ENCODE data around the gene LTA4H.
"Not testable (repeated sequence)": the region's sequence is repeated elsewhere in the genome, so short reads cannot be mapped to it uniquely, and the experiment has no call there.

The LTA4H gene

DNA sequence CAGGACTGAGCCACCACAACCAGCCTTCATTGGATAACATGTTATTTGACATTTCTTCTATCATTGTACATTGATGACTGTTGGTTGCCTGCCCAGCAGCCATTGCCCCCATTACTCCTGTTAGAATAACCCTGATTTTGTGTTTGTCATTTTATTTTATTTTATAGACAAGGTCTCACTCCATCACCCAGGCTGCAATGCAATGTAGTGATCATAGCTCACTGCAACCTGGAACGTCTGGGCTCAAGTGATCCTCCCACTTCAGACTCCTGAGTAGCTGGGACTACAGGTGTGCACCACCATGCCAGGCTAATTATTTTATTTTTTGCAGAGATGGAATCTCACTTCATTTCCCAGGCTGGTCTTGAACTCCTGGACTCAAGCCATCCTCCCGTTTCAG, 33.2 kb upstream of the LTA4H start:
- Histone ChIP-seq H3K9ac (ENCODE audit: low read length) (no peak overlapping the region), H3K4me3 (ENCODE audit: low read length) (no peak overlapping the region), H3K27me3 (ENCODE audit: control insufficient read depth, insufficient read depth, low read length) (no peaks in the 10 kb centered on the region), H3K36me3 (ENCODE audit: control insufficient read depth, insufficient read depth, low read length) (no peaks in the 10 kb centered on the region), H3K4me1 (ENCODE audit: control insufficient read depth, insufficient read depth, low read length) (no peaks in the 10 kb centered on the region), H3K27ac (ENCODE audit: low read depth, low read length) (no peak overlapping the region)

DNA sequence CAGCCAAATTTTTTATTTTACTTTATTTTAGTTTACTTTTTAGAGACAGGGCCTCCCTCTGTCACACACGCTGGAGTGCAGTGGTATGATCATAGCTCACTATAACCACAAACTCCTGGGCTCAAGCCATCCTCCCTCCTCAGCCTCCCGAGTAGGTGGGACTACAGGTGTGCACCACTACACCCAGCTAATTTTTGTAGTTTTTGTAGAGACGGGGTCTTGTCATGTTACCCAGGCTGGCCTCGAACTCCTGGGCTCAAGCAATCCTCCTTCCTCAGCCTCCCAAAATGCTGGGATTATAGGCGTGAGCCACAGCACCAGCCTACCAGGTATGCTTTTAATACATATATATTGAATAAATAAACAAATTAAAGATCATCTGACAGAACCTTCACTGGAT, 32.7 kb upstream of the LTA4H start:
- H3K27ac ChIP-seq (ENCODE audit: low read depth, low read length), result no peak overlapping the region

DNA sequence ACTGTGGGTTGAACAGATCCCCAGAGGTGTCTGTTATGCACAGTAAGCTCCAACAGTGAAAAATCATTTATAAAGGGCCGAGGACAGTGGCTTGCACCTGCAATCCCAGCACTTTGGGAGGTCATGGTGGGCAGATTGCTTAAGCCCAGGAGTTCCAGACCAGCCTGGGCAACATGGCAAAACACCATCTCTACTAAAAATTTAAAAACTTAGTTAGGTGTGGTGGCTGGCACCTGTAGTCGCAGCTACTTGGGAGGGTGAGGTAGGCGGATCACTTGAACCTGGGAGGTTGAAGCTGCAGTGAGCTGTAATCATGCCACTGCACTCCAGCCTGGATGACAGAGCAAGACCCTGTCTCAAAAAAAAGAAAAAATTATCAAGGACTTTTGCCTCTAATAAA, 30.4 kb upstream of the LTA4H start:
- not testable (repeated sequence) for H3K4me1 ChIP-seq (ENCODE audit: control insufficient read depth, insufficient read depth, low read length)

More for the DNA sequence above, 32.7 kb upstream of the LTA4H start:
- no peaks in the 10 kb centered on the region for H3K27me3 ChIP-seq (ENCODE audit: control insufficient read depth, insufficient read depth, low read length)
- no peak overlapping the region for H3K4me3 ChIP-seq (ENCODE audit: low read length)
- H3K36me3 ChIP-seq (ENCODE audit: control insufficient read depth, insufficient read depth, low read length), result no peaks in the 10 kb centered on the region
- H3K4me1 ChIP-seq (ENCODE audit: control insufficient read depth, insufficient read depth, low read length), result no peaks in the 10 kb centered on the region
- H3K9ac ChIP-seq (ENCODE audit: low read length), result no peak overlapping the region

DNA sequence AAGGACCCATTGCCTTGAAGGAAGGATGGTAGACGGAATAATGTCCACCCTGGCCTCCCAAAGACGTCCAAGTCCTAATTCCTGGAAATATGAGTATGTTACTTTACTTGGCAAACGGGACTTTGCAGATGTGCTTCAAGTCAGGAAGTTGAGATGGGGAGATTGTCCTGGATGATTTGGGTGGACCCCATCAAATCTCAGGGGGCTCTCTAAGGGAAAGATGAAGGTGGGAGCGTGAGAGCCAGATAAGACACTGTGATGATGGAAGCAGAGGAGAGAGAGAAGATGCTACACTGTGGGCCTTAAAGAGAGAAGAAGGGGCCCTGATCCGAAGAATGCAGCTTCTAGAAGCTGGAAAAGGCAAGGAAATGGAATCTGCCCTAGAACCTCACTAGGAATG, 29.6 kb upstream of the LTA4H start:
- Histone ChIP-seq H3K9ac (ENCODE audit: low read length) (no peak overlapping the region), H3K4me1 (ENCODE audit: control insufficient read depth, insufficient read depth, low read length) (no peaks in the 10 kb centered on the region), H3K36me3 (ENCODE audit: control insufficient read depth, insufficient read depth, low read length) (no peaks in the 10 kb centered on the region), H3K4me3 (ENCODE audit: low read length) (no peak overlapping the region), H3K27ac (ENCODE audit: low read depth, low read length) (no peak overlapping the region), H3K27me3 (ENCODE audit: control insufficient read depth, insufficient read depth, low read length) (no peaks in the 10 kb centered on the region)

More for the DNA sequence above, 30.4 kb upstream of the LTA4H start:
- not testable (repeated sequence) for H3K27me3 ChIP-seq (ENCODE audit: control insufficient read depth, insufficient read depth, low read length); H3K27ac ChIP-seq (ENCODE audit: low read depth, low read length); H3K9ac ChIP-seq (ENCODE audit: low read length); H3K36me3 ChIP-seq (ENCODE audit: control insufficient read depth, insufficient read depth, low read length); H3K4me3 ChIP-seq (ENCODE audit: low read length)

DNA sequence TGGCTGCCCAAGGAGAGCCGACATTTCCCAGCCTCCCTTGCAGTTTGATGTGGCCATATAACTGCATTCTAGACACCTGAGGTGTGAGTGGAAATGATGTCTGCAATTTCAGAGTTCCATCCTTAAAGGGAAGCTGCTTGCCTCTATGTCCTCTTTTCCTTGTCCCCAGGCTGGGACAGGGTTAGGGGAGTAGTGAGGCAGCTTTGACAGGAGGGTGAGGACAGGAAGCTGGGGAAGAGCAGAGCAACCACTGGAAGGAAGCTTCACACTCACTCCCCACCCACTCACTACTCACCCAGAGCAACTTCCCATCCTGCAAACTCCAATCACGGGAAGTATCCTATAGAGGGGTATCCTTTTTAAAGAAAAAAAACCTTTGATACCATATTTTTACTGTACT, 28.9 kb upstream of the LTA4H start:
- H3K36me3 ChIP-seq (ENCODE audit: control insufficient read depth, insufficient read depth, low read length), result no peaks in the 10 kb centered on the region
- H3K27me3 ChIP-seq (ENCODE audit: control insufficient read depth, insufficient read depth, low read length), result no peaks in the 10 kb centered on the region
- H3K27ac ChIP-seq (ENCODE audit: low read depth, low read length), result no peak overlapping the region
- no peaks in the 10 kb centered on the region for H3K4me1 ChIP-seq (ENCODE audit: control insufficient read depth, insufficient read depth, low read length)
- H3K9ac ChIP-seq (ENCODE audit: low read length), result no peak overlapping the region
- no peak overlapping the region for H3K4me3 ChIP-seq (ENCODE audit: low read length)

DNA sequence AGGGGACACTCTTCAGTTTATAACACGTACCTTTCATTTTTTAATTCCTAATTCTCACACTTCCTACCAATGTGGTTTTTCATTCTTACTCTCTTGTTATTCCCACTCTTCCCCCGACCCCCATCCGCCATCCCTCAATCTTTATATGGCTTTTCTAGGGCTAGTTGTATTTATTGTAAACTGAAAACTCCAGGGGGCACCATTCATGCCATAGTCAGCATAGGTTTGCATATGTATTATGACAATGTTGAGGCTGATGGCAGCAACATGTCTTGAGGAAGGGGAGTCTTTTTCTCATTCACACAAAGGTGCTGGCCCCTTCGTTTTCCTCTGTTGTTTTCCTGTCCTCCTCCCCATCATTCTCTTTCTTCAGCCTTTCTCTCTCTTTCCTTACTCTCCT, 27.7 kb upstream of the LTA4H start:
- no peak overlapping the region for H3K4me3 ChIP-seq (ENCODE audit: low read length)
- H3K27me3 ChIP-seq (ENCODE audit: control insufficient read depth, insufficient read depth, low read length), result no peaks in the 10 kb centered on the region
- H3K36me3 ChIP-seq (ENCODE audit: control insufficient read depth, insufficient read depth, low read length), result no peaks in the 10 kb centered on the region
- no peaks in the 10 kb centered on the region for H3K4me1 ChIP-seq (ENCODE audit: control insufficient read depth, insufficient read depth, low read length)
- H3K9ac ChIP-seq (ENCODE audit: low read length), result no peak overlapping the region
- H3K27ac ChIP-seq (ENCODE audit: low read depth, low read length), result no peak overlapping the region

DNA sequence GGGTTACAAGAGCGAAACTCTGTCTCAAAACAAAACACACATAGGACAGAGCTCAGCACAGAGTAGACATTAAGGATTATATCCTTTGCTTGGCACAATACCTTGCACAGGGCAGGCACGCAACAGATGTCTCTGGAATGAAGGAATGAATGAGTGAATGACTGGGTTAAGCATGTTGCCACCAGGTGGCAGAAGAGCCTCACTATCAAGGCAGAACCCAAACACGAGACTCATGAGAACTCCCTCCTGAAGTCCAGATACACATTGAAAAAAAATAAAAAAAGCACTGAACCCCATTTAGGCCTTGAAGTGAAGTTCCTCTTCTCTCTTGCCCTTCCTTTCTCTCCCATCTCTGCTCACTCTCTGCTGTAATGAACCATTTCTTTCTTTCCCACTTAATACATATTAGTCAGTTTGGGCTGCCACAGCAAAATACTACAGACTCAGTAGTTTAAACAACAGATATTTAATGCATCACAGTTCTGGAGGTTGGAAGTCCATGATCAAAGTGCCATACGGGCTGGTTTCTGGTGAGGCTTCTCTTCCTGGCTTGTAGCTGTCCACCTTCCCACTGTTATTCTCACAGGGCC, 26.6 kb upstream of the LTA4H start:
- Histone ChIP-seq H3K27me3 (ENCODE audit: control insufficient read depth, insufficient read depth, low read length) (no peaks in the 10 kb centered on the region), H3K27ac (ENCODE audit: low read depth, low read length) (no peak overlapping the region), H3K36me3 (ENCODE audit: control insufficient read depth, insufficient read depth, low read length) (no peaks in the 10 kb centered on the region), H3K4me1 (ENCODE audit: control insufficient read depth, insufficient read depth, low read length) (no peaks in the 10 kb centered on the region), H3K9ac (ENCODE audit: low read length) (no peak overlapping the region), H3K4me3 (ENCODE audit: low read length) (no peak overlapping the region)

DNA sequence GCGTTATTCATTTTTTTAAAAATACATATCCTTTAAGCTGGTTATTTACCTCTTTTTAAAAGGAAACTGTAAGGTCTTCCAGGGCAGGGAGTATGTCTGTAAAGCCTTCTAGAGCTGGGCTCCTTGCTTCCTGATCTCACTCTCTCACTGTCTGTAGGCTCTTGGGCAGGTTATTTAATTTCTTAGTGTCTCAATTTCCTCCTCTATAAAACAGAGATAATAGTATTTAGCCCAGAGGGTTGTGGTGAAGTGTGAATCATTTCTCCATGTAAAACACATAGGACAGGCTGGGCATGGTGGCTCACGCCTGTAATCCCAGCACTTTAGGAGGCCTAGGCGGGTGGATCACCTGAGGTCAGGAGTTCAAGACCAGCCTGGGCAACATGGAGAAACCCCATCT, 25.9 kb upstream of the LTA4H start:
- H3K27me3 ChIP-seq (ENCODE audit: control insufficient read depth, insufficient read depth, low read length), result no peaks in the 10 kb centered on the region
- H3K9ac ChIP-seq (ENCODE audit: low read length), result no peak overlapping the region
- no peaks in the 10 kb centered on the region for H3K4me1 ChIP-seq (ENCODE audit: control insufficient read depth, insufficient read depth, low read length)
- H3K36me3 ChIP-seq (ENCODE audit: control insufficient read depth, insufficient read depth, low read length), result no peaks in the 10 kb centered on the region
- no peak overlapping the region for H3K27ac ChIP-seq (ENCODE audit: low read depth, low read length)
- H3K4me3 ChIP-seq (ENCODE audit: low read length), result no peak overlapping the region

DNA sequence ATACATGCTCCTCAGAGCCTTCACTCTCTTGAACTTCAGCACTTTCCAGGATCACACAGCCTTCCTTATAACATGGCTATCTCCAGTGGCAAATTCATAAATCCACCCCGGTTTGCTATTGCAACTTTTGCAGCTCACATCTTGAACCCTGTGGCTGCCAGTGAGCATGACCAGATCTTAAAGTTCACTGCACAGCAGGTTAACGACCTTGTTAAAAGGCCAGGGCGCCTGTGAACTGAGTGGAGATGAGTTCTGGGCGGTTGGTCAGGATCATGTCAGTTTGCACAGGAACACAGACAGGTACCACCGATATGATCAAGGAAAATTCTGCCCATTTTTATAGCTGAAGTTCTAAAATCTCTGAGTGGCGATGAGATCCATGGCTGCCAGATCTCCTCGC, 24.7 kb upstream of the LTA4H start:
- Histone ChIP-seq H3K27ac (ENCODE audit: low read depth, low read length) (no peak overlapping the region), H3K9ac (ENCODE audit: low read length) (no peak overlapping the region)

DNA sequence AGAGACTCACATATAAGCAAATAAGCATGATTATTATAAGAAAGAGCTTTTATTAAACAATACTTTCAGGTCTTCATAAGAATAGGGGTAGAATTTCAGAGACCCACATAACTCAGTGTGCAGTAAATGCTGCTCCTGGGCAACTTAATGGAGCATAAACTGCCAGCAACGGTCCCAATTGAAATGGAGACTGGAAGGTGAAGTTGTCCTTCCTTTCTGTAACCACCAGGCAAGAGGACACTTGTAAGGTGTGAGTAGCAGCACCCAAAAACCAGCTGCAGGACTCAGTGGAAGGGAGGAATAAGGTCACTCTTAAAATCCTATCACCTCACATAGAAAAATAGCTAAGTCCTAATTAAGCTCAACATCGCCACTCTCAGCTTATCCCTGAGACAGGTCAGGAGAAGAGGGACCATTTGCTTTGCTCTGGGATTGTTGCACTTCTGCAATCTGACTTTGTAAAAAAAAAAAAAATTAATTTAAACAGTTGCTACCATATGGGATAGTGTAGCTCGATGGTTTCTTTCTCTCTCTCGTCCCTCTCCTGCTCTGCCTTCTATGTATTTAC, 22.7 kb upstream of the LTA4H start:
- Histone ChIP-seq H3K36me3 (ENCODE audit: control insufficient read depth, insufficient read depth, low read length) (no peaks in the 10 kb centered on the region), H3K27me3 (ENCODE audit: control insufficient read depth, insufficient read depth, low read length) (no peaks in the 10 kb centered on the region), H3K27ac (ENCODE audit: low read depth, low read length) (no peak overlapping the region), H3K4me3 (ENCODE audit: low read length) (no peak overlapping the region), H3K9ac (ENCODE audit: low read length) (no peak overlapping the region), H3K4me1 (ENCODE audit: control insufficient read depth, insufficient read depth, low read length) (no peaks in the 10 kb centered on the region)

More for the DNA sequence above, 24.7 kb upstream of the LTA4H start:
- H3K27me3 ChIP-seq (ENCODE audit: control insufficient read depth, insufficient read depth, low read length), result no peaks in the 10 kb centered on the region
- no peaks in the 10 kb centered on the region for H3K36me3 ChIP-seq (ENCODE audit: control insufficient read depth, insufficient read depth, low read length)
- no peak overlapping the region for H3K4me3 ChIP-seq (ENCODE audit: low read length)
- no peaks in the 10 kb centered on the region for H3K4me1 ChIP-seq (ENCODE audit: control insufficient read depth, insufficient read depth, low read length)

DNA sequence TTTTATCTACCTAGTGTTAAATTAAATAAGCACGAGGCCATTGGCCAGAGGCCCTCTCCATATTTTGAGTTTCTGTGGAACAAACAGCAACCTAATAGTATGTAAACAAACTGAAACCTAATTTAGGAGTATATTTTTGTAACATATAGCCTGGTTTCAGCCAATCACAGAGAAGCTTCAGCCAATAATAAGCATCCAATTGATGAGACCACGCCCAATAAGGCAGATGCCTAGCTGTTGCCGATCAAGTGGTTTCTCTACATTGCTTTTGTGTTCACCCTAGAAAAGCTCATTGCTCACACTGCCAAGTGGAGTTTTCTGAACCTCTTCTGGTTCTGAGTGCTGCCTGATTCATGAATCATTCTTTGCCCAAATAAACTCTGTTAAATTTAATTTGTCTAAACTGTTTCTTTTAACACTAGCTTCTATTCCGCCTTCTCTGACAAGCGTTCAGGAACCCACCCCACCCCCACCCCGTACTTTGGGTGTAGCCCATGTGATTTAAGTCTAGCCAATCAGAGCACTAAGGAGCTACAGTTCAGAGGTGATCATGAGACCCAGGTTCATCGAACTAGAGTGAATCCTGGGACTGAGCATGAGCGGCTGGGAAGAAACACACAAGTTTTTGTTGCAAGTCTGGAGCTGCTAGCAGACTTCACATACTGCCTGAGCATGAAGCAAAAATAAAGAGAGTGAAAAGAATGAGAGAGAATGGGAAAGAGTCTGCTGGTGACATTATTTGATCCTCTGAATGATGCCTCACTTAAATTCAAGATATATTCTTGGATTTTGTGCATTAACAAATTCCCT, 21.5 kb upstream of the LTA4H start:
- Histone ChIP-seq H3K4me1 (ENCODE audit: control insufficient read depth, insufficient read depth, low read length) (no peaks in the 10 kb centered on the region), H3K9ac (ENCODE audit: low read length) (no peak overlapping the region), H3K4me3 (ENCODE audit: low read length) (no peak overlapping the region), H3K36me3 (ENCODE audit: control insufficient read depth, insufficient read depth, low read length) (no peaks in the 10 kb centered on the region), H3K27ac (ENCODE audit: low read depth, low read length) (no peak overlapping the region), H3K27me3 (ENCODE audit: control insufficient read depth, insufficient read depth, low read length) (no peaks in the 10 kb centered on the region)

DNA sequence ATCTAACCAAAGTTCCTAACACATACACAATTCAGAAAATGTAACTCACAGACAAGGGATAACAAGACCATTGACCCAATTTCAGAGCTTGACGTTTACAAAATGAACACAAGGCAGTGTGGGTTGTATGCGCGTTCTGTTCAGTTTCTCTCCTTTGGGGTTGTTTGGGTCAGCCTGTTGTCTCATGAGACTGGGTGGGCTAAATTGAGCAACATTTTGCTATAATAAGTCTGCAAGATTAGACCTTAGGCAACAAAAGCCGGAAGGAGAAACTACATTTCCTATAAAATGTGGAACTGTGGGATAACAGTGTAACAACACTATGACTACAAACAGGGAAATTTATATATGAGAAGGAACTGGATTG, 18.8 kb upstream of the LTA4H start:
- H3K4me1 ChIP-seq (ENCODE audit: control insufficient read depth, insufficient read depth, low read length), result no peaks in the 10 kb centered on the region
- H3K36me3 ChIP-seq (ENCODE audit: control insufficient read depth, insufficient read depth, low read length), result no peaks in the 10 kb centered on the region
- no peak overlapping the region for H3K9ac ChIP-seq (ENCODE audit: low read length)
- H3K27me3 ChIP-seq (ENCODE audit: control insufficient read depth, insufficient read depth, low read length), result no peaks in the 10 kb centered on the region
- H3K27ac ChIP-seq (ENCODE audit: low read depth, low read length), result no peak overlapping the region
- H3K4me3 ChIP-seq (ENCODE audit: low read length), result no peak overlapping the region

All from rectal smooth muscle tissue (tissue), 1 donor.